OCI-M2 (cell line): ENCODE data around the gene MED12L.

Source experiments
- DNase-seq: peaks from one replicate; lab custom pipeline; 2025; ENCODE audit not compliant: unreplicated experiment; lab: John Stamatoyannopoulos, UW

Gene MED12L

DNA sequence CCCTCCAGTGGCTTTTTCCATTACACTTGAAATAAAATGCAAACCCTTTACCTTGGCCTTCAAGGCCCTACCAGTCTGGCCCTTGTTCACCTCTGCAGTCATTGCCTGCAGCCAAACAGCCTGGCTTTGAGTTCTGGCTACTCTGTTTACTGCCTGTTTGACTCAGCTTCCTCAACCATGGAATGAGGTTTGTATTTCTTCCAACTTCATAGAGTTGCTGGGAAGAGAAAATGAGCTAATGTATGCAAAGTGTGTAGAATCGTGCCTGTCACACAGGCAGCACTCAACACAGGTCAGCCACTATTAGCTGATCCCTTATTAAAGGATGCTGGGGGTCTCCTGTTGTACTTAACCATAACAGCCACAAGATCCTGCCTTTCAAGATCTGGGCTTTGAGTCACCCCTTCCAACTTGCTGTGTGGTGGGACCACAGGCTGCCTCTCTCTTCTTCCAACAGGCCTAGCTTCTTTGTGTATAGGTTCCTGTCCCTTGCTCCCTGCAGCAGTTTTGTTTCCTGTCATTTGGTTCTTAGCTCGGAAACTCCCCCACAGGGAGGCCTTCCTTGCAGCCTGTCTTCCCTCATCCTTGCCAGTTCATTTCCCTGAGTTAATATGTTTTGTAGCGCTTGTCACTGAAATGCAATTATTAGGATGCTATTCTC is 6.4 kb downstream of the MED12L start:
- DNase-seq, result no peak

GRCh38 chr3:151093148-151093547 is 7.7 kb downstream of the MED12L start:
- no peak for DNase-seq

DNA sequence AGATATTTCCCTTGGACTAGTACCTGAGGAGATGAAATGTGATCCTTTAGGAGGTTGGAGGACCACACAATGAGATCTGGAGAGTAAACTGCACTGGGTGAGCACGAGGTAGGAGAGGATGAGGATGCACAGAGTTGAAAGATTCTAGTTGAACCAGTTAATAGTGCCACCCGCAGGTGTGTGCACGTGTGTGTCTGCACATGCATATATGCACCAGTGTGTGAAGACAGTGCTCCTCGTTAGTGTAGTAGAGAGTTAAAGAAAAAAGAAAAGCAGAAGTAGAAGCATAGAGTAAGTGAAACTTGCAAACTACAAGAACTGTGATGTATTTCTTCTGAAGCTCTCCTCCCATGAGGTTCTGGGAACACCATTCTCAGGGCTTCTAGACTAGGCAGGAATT is 8.4 kb downstream of the MED12L start:
- DNase-seq, result no peak

DNA sequence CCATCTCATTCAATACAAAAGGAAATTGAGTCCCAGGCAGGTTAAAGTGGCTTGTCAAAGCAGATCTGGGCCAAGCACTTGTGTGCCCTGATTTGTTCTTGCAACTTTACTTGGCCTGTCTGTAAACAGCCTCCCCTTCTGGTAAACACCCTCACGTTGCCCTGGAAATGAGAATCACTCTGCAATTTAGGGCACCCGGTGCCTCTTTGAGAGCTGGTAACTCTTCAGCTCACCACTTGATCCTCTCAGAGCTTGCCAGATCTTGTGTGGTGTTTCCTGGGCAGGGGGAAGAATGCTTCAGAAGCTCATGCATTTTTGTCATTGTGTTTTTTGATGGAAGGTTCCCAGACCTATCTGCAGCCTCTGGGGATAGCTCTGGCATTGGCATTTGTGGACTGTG is 11.3 kb downstream of the MED12L start:
- no peak for DNase-seq

DNA sequence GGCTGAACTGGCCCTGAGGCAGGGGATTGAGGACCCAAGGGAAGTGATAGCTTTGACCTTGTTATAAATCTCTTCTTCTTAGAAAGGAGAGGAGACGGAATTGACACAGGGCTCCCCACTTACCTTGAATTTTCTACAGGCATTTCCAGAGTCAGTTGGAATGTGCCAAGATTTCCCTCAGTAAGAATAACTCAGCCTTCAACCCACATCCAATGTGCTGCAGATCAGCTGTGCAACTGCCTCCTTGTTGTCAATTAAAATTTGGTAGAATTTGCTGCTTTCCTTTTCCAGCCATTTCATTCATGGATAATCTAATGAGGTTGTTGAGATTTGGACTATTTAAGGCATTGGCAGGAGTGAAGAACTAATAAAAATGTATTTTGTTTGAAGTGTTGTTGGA is 14.6 kb downstream of the MED12L start:
- DNase-seq, result no peak

- no peak for DNase-seq
Observed at GRCh38 chr3:151101270-151101969, 16.0 kb downstream of the MED12L start.

DNA sequence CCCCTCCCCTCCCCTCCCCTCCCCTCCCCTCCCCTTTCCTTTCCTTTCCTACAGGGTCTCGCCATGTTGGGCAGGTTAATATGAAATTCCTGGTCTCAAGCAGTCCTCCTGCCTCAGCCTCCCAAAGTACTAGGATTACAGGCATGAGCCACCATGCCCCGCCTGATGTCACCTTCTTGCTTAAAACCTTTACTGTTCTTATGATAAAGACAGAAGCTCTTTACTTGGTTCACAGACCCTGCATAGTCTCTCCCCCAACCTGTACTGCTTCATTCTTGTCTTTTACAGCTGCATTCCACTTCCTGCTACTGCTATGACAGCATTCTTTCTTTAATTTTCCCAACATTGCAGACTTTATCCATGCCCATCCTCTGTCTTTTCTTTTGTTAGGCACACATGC is 20.8 kb downstream of the MED12L start:
- DNase-seq, result no peak

DNA sequence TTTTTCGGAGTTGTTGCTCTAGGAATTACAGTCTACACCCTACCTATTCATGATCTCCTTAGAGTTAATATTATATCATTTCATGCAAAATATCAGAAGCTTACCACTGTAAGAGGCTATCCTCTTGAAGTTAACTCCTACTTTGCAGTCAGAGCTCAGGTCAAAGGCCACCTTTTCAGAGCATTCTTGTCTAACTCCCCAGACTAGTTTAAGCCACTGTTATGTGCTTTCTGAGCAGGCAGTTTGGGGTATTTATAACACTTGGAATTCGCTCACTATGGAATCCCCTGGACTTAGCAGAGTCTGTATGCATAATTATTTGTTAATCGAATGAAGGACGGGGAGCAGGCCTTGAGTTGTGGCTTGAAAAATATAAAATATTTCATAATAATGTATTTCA is 21.7 kb downstream of the MED12L start:
- no peak for DNase-seq

GRCh38 chr3:151107701-151108100 is 22.2 kb downstream of the MED12L start:
- no peak for DNase-seq

GRCh38 chr3:151109286-151109800 is 23.9 kb downstream of the MED12L start:
- no peak for DNase-seq

DNA sequence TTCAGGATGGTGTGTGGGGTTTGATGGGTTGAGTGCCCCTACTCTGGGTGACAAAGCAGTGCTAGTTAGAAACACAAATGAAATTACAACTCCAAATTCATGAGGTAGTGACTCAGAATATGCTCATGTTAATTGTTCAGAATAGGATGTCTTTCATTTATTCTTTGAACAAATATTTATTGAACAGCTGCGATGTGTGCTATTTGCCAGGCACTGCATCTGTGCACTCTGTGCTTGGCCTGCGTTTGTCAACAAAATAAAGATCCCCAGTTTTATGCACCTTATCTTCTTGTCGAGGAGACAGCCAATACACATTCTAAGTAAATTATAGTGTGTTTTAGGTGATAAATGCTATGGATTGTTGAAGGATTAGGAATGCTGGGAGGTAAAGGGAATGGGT is 27.3 kb downstream of the MED12L start:
- DNase-seq, result no peak

DNA sequence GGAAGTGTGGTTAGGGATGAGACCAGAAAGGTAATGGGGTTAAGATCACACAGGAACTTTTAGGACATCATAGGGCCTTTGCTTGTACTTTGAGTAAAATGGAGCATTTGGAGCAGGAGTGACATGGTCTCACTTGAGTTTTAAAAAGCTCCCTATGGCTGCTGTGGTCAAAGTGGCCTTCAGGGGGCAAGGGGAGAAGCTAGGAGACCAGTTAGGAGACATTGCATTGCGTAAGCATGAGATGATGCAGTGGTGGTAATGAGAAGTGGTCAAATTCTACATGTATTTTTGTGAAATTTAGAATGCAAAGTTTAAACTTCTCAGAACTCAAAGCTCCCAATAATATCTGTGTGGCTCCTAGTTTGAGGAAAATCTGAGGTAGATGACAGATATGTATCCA is 27.9 kb downstream of the MED12L start:
- no peak for DNase-seq

DNA sequence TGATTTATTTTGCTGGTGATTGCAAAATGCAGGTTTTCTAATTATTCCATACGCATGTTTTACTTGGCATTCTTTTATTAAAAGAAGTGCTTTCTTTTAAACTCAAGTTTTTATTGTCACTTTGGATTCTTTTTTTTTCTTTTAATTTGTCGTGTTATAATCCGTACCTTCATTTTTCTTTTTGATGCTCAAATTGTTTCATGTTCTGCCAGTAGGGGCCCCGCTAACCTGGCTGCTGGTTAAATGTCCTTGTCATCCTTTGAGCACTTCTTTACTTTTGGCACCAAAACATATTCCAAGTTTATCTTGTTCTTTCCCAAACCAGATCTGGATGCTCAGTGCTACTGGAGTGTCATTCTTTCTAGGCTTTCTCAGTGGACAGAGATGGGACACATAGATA is 31.6 kb downstream of the MED12L start:
- DNase-seq, result no peak

- no peak for DNase-seq
Observed at GRCh38 chr3:151119188-151119587, 33.7 kb downstream of the MED12L start.

GRCh38 chr3:151120409-151120808 is 34.9 kb downstream of the MED12L start:
- no peak for DNase-seq

- no peak for DNase-seq
Observed at GRCh38 chr3:151121016-151121415, 35.6 kb downstream of the MED12L start.

DNA sequence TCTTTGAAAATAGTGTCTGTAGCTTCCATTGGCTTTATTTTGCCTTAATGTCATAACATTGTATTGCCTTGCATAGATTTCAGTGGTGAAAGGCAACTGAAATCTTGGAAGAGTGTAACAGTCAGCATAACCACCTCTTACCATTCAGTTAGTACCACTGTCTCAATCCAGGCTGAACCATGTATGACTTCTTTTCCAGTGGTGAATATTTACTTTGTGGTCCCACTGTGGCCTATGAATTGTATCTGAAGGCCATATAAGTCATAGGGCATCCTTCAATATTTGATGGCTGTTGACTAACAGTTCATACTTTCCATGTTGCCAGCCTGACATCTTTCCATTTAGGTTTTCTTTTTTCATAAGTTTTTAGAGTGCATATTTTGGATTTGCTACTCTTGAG is 38.4 kb downstream of the MED12L start:
- DNase-seq, result no peak

DNA sequence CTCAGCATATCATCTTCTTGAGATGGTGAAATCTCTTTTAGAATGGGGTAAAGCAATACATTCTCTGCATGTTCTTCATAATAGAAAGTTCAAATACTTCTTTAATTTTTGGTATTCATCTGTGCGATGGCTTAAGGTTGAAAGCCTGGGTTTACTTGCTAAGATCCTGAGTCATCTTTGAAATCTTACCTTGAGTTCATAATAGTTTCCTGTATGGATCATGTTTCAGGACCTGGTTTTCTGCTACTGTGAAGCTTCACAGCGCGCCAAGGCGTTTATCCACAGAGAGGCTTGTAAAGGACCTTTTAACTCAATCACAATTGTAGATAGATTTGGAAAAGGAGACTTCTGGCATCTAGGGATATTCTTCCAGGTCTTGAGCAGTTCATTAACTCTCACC is 39.0 kb downstream of the MED12L start:
- no peak for DNase-seq

DNA sequence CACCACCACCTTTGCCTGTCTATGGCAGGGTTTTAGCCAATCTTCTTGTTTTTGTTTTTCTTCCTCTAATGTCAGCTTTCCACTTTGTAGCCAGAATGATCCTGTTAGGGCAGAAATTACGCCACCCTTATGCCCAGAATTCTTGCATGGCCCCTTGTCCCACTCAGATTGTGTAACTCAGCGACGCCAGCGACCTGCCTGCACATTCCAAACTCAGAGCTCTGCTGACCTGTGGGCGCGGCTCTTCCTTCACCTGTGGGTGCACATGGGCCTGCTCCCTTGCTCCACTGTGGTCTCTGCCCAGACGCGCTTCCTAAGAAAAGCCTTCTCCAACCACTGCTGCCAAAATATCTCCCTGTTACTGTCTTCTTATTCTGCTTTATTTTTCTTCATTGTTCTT is 45.0 kb downstream of the MED12L start:
- no peak for DNase-seq

DNA sequence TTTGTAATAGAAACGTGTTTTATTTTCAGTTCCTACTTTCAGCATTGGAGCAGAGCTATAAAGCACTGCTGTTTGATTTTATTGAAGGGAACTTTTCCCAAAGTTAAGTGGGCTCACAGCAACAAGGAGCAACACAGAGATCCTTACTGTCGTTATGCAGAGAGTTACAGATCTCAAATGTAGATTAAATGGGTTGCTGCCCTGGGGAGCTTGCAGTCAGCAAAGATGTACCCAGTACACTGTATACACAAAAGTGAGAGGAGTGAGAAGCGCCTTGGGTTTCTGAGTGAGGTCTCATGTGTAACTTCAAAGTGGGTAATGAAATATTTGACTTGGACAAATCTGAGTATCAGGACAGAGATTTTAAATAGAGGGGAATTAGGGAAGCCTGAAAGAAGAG is 47.7 kb downstream of the MED12L start:
- DNase-seq, result no peak

DNA sequence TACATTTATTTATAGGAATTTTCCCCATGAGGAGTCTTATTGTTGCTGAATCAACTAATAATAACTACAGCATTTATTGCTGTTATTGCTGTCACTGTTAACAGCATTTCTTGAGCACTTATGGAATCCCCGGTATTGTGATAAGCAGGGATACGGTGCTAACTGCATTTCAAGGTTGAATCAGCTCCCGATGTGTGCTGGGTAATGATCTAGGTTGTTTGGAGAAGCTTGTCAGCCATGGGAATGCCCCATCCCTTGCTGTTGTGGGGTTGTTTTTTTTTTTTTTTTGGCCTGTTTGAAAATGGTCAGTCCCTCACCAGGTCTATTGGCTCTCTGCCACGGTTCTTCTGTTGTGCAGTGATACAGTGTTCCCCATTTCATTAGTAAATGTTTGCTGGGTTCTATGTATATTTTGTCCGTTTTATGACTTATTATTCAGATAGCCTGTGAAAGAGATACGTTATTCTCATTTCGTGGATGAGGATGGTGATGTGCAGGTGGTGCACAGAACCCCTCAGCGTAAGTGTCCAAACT is 48.5 kb downstream of the MED12L start:
- no peak for DNase-seq

DNA sequence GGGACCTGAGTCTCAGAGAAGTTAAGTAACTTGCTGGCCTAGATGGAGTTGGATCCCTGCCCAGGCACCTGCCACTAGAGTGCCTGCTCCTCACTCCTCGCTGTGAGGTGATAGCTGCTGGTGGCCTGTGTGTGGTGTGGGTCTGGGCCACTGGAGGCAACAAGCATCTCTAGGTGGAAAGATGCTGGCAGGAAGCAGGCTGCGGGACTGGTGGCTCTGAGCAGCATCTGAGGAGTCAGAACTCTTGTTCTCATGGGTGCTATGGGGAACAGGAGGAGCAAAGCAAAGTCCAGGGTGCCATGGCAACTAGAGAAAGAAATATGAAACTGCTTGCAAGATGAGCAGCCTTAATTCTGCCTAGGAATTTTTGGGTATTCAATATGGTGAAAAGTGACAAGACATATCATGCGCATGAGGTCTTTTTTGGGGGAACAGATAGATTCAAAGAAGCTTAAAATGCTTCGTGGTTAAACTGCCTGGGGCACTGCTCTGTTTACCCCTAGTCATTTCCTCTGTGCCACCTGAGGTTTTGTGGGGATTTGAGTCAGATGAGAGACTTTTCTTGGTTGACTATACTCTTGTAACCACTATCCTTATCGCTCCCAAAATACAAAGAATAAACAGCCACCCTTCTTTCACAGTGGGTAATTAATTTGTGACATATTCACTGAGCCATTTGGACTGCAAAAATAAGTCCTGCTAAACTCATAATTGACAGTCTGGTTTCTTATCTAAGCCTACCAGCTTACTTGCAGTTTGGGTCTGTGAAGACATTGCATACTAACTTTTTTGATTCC is 50.3 kb downstream of the MED12L start:
- peak; percentile 55 for DNase-seq
